Aorta (tissue), 5 donors: ENCODE data around the gene SLC2A11. TPM values are rescaled to one million over a fixed set of nuclear protein-coding genes. Genes with fewer than 3 reads are reported as not detected.

Source experiments
- ATAC-seq: fragments of 200-7000 bp; cut with Tn5 transposase; one replicate; pipeline ENCODE4 v1.9.1; 2022; ENCODE audit warnings: moderate library complexity; ENCODE audit not compliant: low FRiP score
- DNase-seq, 2 donors: peaks; one replicate each; pipeline ENCODE4 v3.0.0-alpha.2; 2020
- H3K27ac ChIP-seq, 2 donors: one replicate each; pipeline ENCODE4 v1.5.1; 2013; ENCODE audit warnings: low read length in 2 of 2, mild to moderate bottlenecking in 2 of 2, moderate library complexity in 2 of 2, control low read depth in 1 of 2, inconsistent platforms in 1 of 2, low read depth in 1 of 2
- H3K27me3 ChIP-seq, 2 donors: one replicate each; pipeline ENCODE4 v1.6.1; 2013; ENCODE audit warnings: control low read depth in 1 of 2, low read length in 1 of 2, mild to moderate bottlenecking in 1 of 2, moderate library complexity in 1 of 2; ENCODE audit not compliant: insufficient read depth in 2 of 2, control insufficient read depth in 1 of 2
- H3K36me3 ChIP-seq, 2 donors: one replicate each; pipeline ENCODE4 v1.6.1; 2013; ENCODE audit warnings: control low read depth in 1 of 2, low read length in 1 of 2, mild to moderate bottlenecking in 1 of 2; ENCODE audit not compliant: insufficient read depth in 2 of 2, control insufficient read depth in 1 of 2
- H3K4me1 ChIP-seq, 2 donors: one replicate each; pipeline ENCODE4 v1.6.1; 2013; ENCODE audit warnings: low read length in 2 of 2, control low read depth in 1 of 2, mild to moderate bottlenecking in 1 of 2, moderate library complexity in 1 of 2; ENCODE audit not compliant: insufficient read depth in 2 of 2, control insufficient read depth in 1 of 2
- H3K4me3 ChIP-seq, 2 donors: one replicate each; pipeline ENCODE4 v1.5.1; 2013; ENCODE audit warnings: low read length in 2 of 2, control low read depth in 1 of 2, mild to moderate bottlenecking in 1 of 2
- H3K9me3 ChIP-seq: one replicate; pipeline ENCODE4 v1.6.1; 2013; ENCODE audit warnings: mild to moderate bottlenecking, low read length; ENCODE audit not compliant: control insufficient read depth
- WGBS, 2 donors: extraction: QIAGEN DNeasy Blood & Tissue Kit; methylation state at CpG; one replicate each; pipeline ENCODE4 v1.1.7; 2013; 5-methylcytosine and 5-hydroxymethylcytosine counted together
- intact Hi-C, 2 donors: fragments of 100-400 bp; cut with DNase I; formaldehyde crosslinking; loops; one replicate each; pipeline versions ENCODE4 v1.14.2 to v1.15.0; 2022
- polyA plus RNA-seq, 2 donors: library from polyadenylated mRNA; stranded (reverse); fragments of 200-250 nt; gene quantifications; one replicate each; pipeline ENCODE4 v1.2.3, GENCODE V29; 2013
- total RNA-seq, 2 donors: library from RNA; stranded (reverse); fragmentation: NEBNext Ultra II Directional; extraction: Animal tissue kit (Norgen Biotek cat#: 25700); gene quantifications; one replicate each; pipeline ENCODE4 v1.2.1, GENCODE V29; 2021
- donor health status: healthy with polysubstance abuse.
- donor health status: Bipolar disorder and iron deficiency.
- donor health status: DM: no; HTN: no; CAD: no.
- donor health status: DM: no; HTN: no; CAD: no.
- donor health status: DM: yes; HTN: yes; CAD: no.

SLC2A11 gene
- total and polyA plus RNA-seq, 4 donors, result 4.8 to 16.7 (median 15.5) TPM

- 42 to 56% methylated on average over 6 of the region's 6 CpGs for WGBS, 2 donors
- intact Hi-C loops, result no loop called here
- no peaks in the 10 kb centered on the region for H3K9me3 ChIP-seq
- H3K4me3 ChIP-seq, result no peak overlapping the region
- H3K4me1 ChIP-seq, result no peaks in the 10 kb centered on the region
- H3K27ac ChIP-seq, result no peak overlapping the region
- ATAC-seq (no peak), DNase-seq (peak; percentile 33 to 57)
- H3K36me3 ChIP-seq, result peaks cover 0 to under 1% of the 10 kb centered on the region in 2 donors
- no peaks in the 10 kb centered on the region for H3K27me3 ChIP-seq
Measured at GRCh38 chr22:23822101-23822671, 35.5 kb upstream of the SLC2A11 start.

DNA sequence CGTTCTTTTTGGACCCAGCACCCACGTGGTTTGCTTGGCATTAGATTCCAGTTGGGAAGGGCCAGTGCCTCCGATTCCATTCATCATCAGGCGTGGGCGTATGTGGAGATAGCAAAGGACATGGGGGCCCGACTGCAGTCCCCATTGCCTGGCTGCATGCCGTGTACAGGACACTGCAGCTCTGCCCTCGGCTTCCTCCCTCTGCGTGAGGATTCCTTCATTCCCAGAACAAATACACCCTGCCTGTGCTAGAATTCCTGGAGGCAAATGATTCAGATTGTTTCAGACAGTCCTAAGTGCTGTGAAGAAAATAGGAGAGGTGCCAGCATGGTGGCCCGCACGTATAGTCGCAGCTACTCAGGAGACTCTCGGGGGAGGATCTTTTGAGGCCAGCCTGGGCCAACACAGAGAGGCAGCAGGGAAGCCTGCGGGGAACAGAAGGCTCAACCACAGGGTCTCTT is 34.3 kb upstream of the SLC2A11 start:
- intact Hi-C loops, result no loop called here
- Histone ChIP-seq H3K4me3 (no peak overlapping the region), H3K36me3 (no peaks in the 10 kb centered on the region), H3K27ac (no peak overlapping the region), H3K4me1 (no peaks in the 10 kb centered on the region), H3K27me3 (no peaks in the 10 kb centered on the region), H3K9me3 (no peaks in the 10 kb centered on the region)
- DNase-seq (peak; percentile 68 to 69), ATAC-seq (peak; percentile 13)
- 34 to 49% methylated on average over 14 of the region's 14 CpGs for WGBS, 2 donors

DNA sequence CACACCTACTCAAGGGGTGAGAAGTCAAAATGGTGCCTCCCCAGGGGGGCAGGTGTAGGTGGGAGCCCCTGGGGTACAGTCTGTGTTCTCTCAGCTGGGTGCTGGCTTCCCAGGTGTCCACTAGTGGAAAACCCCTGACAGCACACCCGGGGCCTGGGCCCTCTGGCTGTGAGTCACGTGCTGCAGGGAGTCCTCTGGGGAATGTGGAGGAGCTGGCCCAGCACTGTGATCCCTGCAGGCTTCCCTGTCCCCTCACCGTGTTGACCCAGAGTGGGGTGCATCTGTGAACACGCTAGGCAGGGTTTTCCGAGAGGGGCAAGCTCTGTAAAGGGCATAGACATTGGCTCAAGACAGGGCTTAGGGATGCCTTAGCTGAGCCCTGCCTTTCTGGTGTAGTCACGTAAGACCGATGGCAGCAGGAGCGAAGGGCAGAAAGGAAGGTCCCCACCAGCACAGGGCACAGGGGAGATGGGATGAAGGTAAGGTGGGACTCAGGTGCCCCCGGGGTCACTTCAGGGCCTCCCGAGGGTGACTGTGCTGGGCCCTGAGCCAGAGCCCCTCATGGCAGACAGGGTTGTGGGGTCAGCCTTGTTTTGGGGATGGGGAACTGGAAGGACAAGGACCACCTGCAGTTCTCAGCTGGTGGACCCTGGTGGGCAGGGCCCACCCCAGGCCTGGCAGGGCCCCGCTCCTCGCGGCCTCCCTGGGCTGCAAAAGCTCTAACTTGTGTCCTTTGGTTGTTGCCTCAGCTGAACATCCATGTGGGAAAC is 33.0 kb upstream of the SLC2A11 start:
- WGBS, 2 donors, result 83% methylated on average over 13 of the region's 13 CpGs
- DNase-seq (peak; percentile 33 to 61), ATAC-seq (no peak)
- no peak overlapping the region for H3K27ac ChIP-seq
- intact Hi-C loops, result no loop called here
- no peaks in the 10 kb centered on the region for H3K36me3 ChIP-seq
- H3K27me3 ChIP-seq, result no peaks in the 10 kb centered on the region
- no peaks in the 10 kb centered on the region for H3K9me3 ChIP-seq
- H3K4me3 ChIP-seq, result no peak overlapping the region
- no peaks in the 10 kb centered on the region for H3K4me1 ChIP-seq

DNA sequence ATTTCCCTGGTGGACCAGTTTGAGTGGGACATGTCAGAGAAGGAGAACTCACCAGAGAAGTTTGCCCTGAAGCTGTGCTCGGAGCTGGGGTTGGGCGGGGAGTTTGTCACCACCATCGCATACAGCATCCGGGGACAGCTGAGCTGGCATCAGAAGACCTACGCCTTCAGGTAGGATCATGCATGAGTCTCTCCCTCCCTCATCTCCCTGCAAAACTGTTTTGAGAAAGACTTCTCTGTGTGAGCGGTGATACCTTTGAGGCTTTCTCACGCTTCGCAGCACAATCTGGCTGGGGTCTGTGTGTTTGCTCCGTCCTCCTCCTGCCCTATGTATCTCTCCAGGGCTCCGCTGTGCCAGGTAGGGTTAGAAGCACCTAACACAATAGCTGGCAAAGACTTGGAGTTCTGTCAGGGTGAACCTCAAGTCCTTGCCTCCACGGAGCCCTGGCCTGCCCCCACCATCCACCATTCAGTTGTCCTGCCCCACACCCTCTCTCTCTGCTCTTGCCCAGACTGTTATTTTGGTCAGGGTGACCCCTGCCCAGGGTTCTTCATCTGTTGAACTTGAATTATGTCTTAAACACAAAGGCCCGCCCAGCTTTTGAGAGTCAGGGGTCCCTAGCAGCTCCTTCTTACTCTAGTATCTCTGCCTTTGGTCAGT is 32.3 kb upstream of the SLC2A11 start:
- H3K27me3 ChIP-seq, result no peaks in the 10 kb centered on the region
- WGBS, 2 donors, result 91 to 95% methylated on average over 12 of the region's 12 CpGs
- no peak overlapping the region for H3K4me3 ChIP-seq
- intact Hi-C loops, result no loop called here
- no peaks in the 10 kb centered on the region for H3K36me3 ChIP-seq
- no peak overlapping the region for H3K27ac ChIP-seq
- peak; percentile 31 to 65 for DNase-seq
- no peak for ATAC-seq
- no peaks in the 10 kb centered on the region for H3K4me1 ChIP-seq
- H3K9me3 ChIP-seq, result no peaks in the 10 kb centered on the region

DNA sequence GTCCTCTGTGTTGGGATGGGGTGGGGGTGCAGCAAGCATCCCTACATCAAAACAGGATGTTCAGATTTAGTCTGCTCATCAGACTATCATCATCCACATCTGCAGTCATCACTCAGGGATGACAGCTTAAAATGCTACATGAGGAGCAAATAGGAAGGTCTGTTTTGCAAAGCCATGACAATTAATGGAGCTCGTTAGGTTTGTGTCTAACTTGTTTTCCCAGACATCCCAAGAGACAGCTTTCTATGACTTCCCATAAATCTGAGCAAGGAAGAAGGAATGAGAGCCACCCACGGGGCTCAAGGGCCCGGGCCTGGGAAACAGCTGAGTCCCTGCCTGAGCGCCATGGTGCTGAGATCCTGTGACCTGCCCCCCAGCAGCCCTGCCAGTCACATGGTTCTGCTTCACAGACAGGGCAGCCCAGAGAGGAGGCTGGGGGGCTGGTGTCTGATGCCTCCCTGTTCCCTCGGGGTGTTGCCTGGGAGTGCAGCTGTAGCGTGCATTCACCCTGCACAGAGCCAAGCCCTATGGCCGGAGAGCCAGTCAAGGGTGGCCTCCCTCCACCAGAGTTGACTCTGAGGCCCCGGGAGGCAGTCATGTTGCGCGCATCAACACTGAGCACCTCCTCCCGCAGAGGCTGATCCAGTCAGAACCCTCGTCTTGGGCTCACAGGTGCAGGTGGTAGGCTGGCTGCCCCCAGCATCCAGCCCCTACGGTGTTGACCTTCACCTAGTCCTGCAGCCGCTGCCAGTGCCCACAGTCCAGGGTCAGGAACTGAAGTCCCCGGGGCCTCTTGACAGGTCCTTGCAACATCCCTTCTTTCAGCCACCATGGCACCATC is 30.9 kb upstream of the SLC2A11 start:
- H3K36me3 ChIP-seq, result no peaks in the 10 kb centered on the region
- H3K4me1 ChIP-seq, result no peaks in the 10 kb centered on the region
- no peak overlapping the region for H3K27ac ChIP-seq
- 67 to 68% methylated on average over 15 of the region's 15 CpGs for WGBS, 2 donors
- DNase-seq (peak; percentile 54 to 77), ATAC-seq (no peak)
- no peak overlapping the region for H3K4me3 ChIP-seq
- intact Hi-C loops, result no loop called here
- H3K27me3 ChIP-seq, result no peaks in the 10 kb centered on the region
- H3K9me3 ChIP-seq, result no peaks in the 10 kb centered on the region

GRCh38 chr22:23827351-23827995 is 30.2 kb upstream of the SLC2A11 start:
- H3K27me3 ChIP-seq, result no peaks in the 10 kb centered on the region
- intact Hi-C loops, result no loop called here
- no peak overlapping the region for H3K27ac ChIP-seq
- H3K4me3 ChIP-seq, result no peak overlapping the region
- no peak for ATAC-seq
- peak in 1 of 2 donors; percentile 21 for DNase-seq
- WGBS, 2 donors, result 72 to 75% methylated on average over 11 of the region's 11 CpGs
- no peaks in the 10 kb centered on the region for H3K9me3 ChIP-seq
- H3K36me3 ChIP-seq, result no peaks in the 10 kb centered on the region
- no peaks in the 10 kb centered on the region for H3K4me1 ChIP-seq

DNA sequence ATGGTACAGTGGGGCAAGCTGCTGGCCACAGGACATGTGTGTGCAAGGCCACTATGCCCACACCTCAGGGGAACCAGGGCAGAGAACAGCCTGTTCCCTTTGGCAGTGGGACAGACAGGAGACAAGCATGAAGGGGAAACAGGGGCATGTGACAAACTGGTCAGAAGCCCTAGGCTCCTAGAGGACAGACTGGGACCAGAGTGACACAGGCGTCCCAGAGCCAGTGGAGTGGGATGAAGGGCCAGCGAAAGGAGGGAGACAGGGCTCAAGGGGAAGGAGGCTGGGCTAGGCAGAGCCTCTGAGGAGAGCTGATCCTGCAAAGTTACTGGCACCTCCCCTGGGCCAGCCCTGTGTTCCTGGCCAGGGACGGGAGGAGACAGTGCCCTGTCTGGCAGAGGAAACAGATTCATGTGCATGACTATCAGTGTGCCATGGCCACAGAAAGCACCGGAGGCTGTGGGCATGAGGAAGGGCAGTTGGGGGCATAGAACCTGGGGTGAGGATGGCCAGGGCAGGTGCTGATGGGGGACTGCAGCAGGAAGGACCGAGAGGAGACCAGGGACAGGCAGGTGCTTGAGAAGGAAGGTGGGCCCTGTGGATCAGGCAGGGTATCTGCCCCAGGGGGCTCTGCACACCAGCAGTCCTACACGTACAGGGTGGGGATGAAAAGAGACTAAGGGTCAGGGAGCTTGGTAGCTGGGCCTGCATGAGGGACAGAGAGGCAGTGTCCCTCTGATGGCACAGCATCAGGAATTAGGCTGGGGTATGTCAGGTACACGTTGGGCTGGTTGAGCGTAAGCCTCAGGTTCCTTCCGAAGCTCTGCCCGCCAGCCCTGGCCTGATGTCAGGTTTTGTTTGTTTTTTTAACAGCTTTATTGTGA is 28.6 kb upstream of the SLC2A11 start:
- Histone ChIP-seq H3K36me3 (no peaks in the 10 kb centered on the region), H3K27me3 (no peaks in the 10 kb centered on the region), H3K4me3 (no peak overlapping the region), H3K9me3 (no peaks in the 10 kb centered on the region), H3K4me1 (no peaks in the 10 kb centered on the region), H3K27ac (no peak overlapping the region)
- ATAC-seq (peak; percentile 27), DNase-seq (peak in 1 of 2 donors; percentile 21)
- WGBS, 2 donors, result 94 to 95% methylated on average over 10 of the region's 10 CpGs
- intact Hi-C loops, result no loop called here
